ENCODE results near the gene GAPDH.

Gene GAPDH

DNA sequence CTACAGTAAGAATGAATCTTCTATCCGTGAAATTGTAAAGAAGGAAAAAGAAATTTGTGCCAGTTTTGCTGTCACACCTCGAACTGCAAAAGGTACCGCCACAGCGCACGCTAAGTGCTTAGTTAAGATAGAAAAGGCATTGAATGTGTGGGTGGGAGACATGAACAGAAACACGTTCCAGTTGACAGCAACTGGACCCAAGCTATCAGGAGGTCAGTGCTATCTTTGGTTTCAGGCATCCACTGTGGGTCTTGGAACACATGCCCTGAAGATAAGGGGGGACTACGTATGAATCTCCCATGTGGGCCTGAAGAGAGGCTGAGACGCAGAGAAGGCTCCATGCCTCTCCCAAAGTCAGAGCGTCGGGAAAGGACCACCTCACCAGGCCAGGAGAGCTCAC, 11.7 kb downstream of the GAPDH start:
- TF ChIP-seq, protein P1, sequence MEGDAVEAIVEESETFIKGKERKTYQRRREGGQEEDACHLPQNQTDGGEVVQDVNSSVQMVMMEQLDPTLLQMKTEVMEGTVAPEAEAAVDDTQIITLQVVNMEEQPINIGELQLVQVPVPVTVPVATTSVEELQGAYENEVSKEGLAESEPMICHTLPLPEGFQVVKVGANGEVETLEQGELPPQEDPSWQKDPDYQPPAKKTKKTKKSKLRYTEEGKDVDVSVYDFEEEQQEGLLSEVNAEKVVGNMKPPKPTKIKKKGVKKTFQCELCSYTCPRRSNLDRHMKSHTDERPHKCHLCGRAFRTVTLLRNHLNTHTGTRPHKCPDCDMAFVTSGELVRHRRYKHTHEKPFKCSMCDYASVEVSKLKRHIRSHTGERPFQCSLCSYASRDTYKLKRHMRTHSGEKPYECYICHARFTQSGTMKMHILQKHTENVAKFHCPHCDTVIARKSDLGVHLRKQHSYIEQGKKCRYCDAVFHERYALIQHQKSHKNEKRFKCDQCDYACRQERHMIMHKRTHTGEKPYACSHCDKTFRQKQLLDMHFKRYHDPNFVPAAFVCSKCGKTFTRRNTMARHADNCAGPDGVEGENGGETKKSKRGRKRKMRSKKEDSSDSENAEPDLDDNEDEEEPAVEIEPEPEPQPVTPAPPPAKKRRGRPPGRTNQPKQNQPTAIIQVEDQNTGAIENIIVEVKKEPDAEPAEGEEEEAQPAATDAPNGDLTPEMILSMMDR (IDR thresholded peaks at IDR 0.05; ENCODE audit: low read length, missing control alignments): no peak

DNA sequence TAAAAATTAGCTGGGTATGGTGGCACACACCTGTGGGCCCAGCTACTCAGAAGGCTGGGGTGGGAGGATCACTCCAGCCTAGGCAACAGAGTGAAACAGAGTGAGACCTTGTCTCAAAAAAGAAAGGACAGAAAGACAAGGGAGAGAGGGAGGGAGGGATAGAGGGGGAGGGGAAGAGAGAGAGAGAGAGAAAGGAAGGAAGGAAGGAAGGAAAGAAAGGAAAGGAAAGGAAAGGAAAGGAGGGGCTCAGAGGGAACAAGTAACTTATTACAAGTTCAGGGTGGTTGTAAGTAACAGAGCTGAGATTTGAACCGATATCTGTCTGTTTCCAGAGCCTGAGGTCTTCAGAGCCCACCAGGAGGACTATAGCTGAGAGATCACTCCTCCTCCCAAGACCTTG, 13.2 kb downstream of the GAPDH start:
- TF ChIP-seq, protein P1 (IDR thresholded peaks at IDR 0.05; ENCODE audit: low read length, missing control alignments): no peak
- DNase-seq (ENCODE audit: low read depth): no peak
- peak overlapping the region; percentile 34 for H3K4me3 ChIP-seq (replicated peaks; ENCODE audit: low read depth, low read length)

More for the DNA sequence above, 11.7 kb downstream of the GAPDH start:
- no peak overlapping the region for H3K4me3 ChIP-seq (replicated peaks; ENCODE audit: low read depth, low read length)
- DNase-seq (ENCODE audit: low read depth): no peak

DNA sequence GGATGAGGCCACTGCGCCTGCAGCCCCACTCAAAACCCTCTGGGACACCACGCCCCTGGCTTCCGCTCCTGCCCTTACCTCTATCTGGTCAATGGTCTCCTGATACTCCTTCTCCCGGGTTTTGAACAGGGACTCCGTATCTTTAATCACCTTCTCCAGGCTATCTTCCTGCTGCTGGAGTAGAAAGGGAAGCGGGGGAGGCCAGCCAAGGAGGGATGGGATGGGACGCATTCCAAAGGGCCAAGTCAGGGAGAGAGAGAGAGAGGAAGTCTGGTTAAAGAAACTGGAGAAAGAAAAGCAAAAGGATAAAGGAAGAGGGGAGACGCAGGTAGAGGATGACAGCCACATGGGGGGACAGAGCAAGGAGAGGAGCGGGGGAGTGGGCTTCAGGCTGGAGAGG, 13.7 kb downstream of the GAPDH start:
- TF ChIP-seq, protein P1 (IDR thresholded peaks at IDR 0.05; ENCODE audit: low read length, missing control alignments): no peak
- peak overlapping the region; percentile 34 for H3K4me3 ChIP-seq (replicated peaks; ENCODE audit: low read depth, low read length)
- peak; percentile 85 for DNase-seq (ENCODE audit: low read depth)

DNA sequence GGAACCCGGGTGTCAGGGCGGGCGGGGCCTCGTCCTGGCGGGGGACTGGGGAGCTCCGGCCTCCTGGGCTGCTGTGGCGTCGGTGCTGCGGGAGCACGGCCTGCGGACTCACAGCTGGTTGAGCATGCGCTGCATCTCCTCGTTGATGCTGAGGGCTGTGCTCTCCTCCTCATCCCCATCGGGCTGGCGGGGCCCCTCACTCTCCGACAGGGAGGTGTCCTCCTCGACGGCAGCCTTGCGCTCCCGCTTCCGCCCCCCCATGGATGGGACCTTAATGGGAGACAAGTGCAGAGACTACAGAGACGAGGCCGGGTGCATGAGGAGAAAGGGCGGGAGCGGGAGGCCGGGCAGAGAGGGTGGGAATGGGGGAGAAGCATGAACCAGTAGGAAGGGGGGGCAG, 14.2 kb downstream of the GAPDH start:
- peak overlapping the region; percentile 34 for H3K4me3 ChIP-seq (replicated peaks; ENCODE audit: low read depth, low read length)
- TF ChIP-seq, protein P1 (IDR thresholded peaks at IDR 0.05; ENCODE audit: low read length, missing control alignments): no peak
- no peak for DNase-seq (ENCODE audit: low read depth)

DNA sequence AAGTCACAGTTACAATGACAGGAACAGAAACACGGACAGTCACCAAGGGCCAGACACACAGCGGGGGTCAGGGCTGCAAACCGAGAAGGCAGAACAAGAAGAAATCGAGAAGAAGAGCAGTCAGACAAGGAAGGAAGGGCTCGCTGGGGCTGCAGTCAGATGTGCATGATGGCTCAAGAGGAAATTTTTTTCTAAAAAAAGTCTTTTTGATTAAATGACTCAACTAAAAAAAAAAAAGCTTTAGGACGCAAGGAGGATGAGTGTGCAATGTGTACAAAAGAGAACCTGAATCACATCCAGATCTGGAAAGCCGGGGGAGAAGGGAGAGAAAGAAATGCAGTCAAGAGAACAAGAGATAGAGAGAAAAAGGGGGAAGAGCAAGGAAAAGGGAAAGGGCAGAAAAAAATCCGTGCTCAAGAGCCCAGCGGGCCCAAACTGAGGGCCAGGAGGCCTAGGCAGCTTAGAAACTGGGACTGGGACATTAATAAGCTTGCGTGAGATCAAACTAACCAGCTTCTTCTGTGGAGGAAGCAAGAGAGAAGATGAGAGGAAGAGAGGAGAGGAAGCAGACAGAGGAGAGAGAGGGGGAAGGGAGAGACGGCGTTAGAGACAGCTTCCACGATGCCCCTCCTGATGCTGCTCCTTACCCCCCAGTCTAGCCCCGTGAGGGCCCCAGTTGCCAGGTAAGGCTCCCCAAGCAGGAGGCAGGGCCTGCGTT, 14.8 kb downstream of the GAPDH start:
- DNase-seq (ENCODE audit: low read depth): peak; percentile 83
- TF ChIP-seq, protein P1 (IDR thresholded peaks at IDR 0.05; ENCODE audit: low read length, missing control alignments): no peak
- peak overlapping the region; percentile 34 for H3K4me3 ChIP-seq (replicated peaks; ENCODE audit: low read depth, low read length)

DNA sequence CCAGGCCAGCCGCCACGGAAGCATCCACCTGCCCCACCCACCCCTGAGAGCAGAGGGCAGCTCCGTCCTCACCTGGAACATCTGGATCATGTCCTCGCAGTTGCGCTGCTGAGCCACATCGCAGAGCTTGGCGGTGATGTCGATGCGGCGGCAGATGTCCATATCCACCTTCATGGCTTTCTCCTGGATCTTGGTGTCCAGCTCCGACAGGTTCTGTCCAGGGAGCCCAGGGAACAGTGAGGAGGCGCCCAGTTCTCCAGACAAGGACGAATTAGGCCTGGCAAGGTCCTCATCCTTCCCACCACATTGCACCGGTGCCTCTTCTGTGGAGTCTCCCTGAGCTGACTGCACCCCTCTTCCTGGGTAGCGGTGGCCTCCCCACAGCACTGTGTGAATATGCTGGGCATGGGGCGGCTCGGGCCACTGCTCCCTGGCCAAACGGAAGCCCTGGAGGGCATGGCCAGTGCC, 15.4 kb downstream of the GAPDH start:
- TF ChIP-seq, protein P1 (IDR thresholded peaks at IDR 0.05; ENCODE audit: low read length, missing control alignments): no peak
- DNase-seq (ENCODE audit: low read depth): no peak
- H3K4me3 ChIP-seq (replicated peaks; ENCODE audit: low read depth, low read length): no peak overlapping the region
